Measurements from ENCODE around the gene ADARB2.

The ADARB2 gene

DNA sequence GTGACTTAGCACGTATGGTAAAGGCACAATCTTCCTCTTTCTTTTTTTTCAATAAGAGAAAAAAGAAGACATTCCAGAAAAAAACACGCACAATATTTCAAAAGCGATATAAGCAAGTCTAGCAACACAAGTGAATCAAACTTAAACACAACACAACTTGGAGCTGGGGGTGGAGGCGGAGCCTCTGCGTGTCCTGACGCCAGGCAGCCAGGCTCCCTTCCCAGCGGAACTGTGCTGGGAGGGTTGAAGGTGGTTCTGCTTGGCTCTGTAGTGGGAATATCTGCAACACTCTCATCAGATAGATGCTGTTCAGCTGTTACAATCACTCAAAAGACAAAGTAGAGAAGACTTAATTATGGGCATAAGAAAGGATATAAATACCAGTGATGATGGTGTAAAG lies 469.8 kb downstream of the ADARB2 start:
- POLR2A ChIA-PET = no interaction called here
- CTCF ChIA-PET = interaction anchor here (0.9 kb wide), 1 partner anchor 23 kb away, joined by 5 read pairs; no protein-coding TSS in a partner anchor
- TF ChIP-seq HDGF (IDR thresholded peaks at IDR 0.05; ENCODE audit: borderline replicate concordance) (no peak), LEF1 (IDR thresholded peaks at IDR 0.05; ENCODE audit: borderline replicate concordance) (no peak), L3MBTL2 (conservative IDR thresholded peaks at IDR 0.05) (no peak), FOXA1 (IDR thresholded peaks at IDR 0.05) (no peak), SUZ12 (IDR thresholded peaks at IDR 0.05) (no peak)
- no peak for DNase-seq (ENCODE audit: extremely low spot score)

DNA sequence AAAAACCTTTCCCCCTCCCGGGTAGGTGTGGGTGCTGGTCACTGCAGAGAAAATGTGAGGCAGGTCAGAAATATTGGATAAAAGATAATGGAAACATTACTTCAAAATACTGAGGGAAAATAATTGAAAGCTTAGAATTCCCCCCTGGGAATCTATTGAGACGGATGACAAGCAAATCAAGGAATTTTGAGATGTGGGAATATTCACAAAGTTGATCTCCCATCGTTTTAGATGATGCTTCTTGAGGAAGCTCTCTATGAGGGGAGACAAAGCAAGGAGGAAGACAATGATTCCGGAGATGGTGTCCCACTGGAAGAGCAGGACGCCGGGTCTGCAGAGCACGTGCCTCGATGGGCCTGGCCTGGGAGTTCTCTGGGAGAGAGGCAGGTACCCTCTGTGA lies 470.2 kb downstream of the ADARB2 start:
- POLR2A ChIA-PET = interaction anchor here (0.5 kb wide), 1 partner anchor 15 kb away, joined by 3 read pairs; no protein-coding TSS in a partner anchor
- no peak for TF ChIP-seq CTBP1 (IDR thresholded peaks at IDR 0.05; ENCODE audit: borderline replicate concordance)
- TF ChIP-seq FOXK2 (IDR thresholded peaks at IDR 0.05) = no peak
- TF ChIP-seq HDGF (IDR thresholded peaks at IDR 0.05; ENCODE audit: borderline replicate concordance) = no peak
- TF ChIP-seq ARNT (IDR thresholded peaks at IDR 0.05) = no peak
- TF ChIP-seq L3MBTL2 (conservative IDR thresholded peaks at IDR 0.05) = no peak
- TF ChIP-seq SUZ12 (IDR thresholded peaks at IDR 0.05) = no peak
- no peak for TF ChIP-seq ELF4 (IDR thresholded peaks at IDR 0.05)
- TF ChIP-seq LEF1 (IDR thresholded peaks at IDR 0.05; ENCODE audit: borderline replicate concordance) = no peak
- no peak for TF ChIP-seq FOXA1 (IDR thresholded peaks at IDR 0.05)
- no peak for TF ChIP-seq NFRKB (IDR thresholded peaks at IDR 0.05)
- TF ChIP-seq, protein P1, sequence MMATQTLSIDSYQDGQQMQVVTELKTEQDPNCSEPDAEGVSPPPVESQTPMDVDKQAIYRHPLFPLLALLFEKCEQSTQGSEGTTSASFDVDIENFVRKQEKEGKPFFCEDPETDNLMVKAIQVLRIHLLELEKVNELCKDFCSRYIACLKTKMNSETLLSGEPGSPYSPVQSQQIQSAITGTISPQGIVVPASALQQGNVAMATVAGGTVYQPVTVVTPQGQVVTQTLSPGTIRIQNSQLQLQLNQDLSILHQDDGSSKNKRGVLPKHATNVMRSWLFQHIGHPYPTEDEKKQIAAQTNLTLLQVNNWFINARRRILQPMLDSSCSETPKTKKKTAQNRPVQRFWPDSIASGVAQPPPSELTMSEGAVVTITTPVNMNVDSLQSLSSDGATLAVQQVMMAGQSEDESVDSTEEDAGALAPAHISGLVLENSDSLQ (IDR thresholded peaks at IDR 0.05) = no peak
- no peak for TF ChIP-seq SP1 (IDR thresholded peaks at IDR 0.05)
- no peak for TF ChIP-seq FOXM1 (IDR thresholded peaks at IDR 0.05; ENCODE audit: borderline replicate concordance)
- TF ChIP-seq TARDBP (IDR thresholded peaks at IDR 0.05) = no peak
- TF ChIP-seq ZNF384 (IDR thresholded peaks at IDR 0.05) = no peak

GRCh38 chr10:1266033-1266802 lies 471.1 kb downstream of the ADARB2 start:
- ChIA-PET POLR2A (interaction anchor here (0.5 kb wide), 1 partner anchor 14 kb away, joined by 3 read pairs; no protein-coding TSS in a partner anchor), CTCF (interaction anchor here (0.9 kb wide), 1 partner anchor 22 kb away, joined by 5 read pairs; no protein-coding TSS in a partner anchor)
- TF ChIP-seq CTBP1 (IDR thresholded peaks at IDR 0.05; ENCODE audit: borderline replicate concordance) (no peak), HDGF (IDR thresholded peaks at IDR 0.05; ENCODE audit: borderline replicate concordance) (no peak), FOXM1 (IDR thresholded peaks at IDR 0.05; ENCODE audit: borderline replicate concordance) (no peak), ARNT (IDR thresholded peaks at IDR 0.05) (no peak), BHLHE40 (IDR thresholded peaks at IDR 0.05; ENCODE audit: borderline replicate concordance) (no peak), NFRKB (IDR thresholded peaks at IDR 0.05) (no peak)

More for the DNA sequence above, 470.2 kb downstream of the ADARB2 start:
- CTCF ChIA-PET = interaction anchor here (0.9 kb wide), 1 partner anchor 23 kb away, joined by 5 read pairs; no protein-coding TSS in a partner anchor
- DNase-seq (ENCODE audit: extremely low spot score) = no peak

DNA sequence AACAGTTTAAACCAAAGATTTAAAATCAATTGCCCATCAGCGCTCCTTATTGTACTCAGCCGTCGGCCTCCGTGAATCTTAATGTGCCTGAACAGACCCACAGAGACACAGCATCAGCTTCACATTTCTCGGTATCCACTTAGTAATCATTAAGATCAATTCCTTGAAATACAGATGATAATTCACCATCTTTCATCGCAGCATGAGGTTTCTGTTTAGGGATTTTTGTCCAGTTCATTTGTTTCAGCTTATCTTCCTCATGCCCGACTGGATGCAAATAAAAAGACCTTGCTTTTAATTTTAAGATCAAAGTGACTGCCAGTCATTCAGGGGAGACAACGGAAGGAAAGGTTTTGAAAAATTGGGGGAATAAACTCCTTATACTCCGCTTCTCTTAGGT lies 473.3 kb downstream of the ADARB2 start:
- POLR2A ChIA-PET = no interaction called here
- CTCF ChIA-PET = interaction anchor here (0.6 kb wide), 1 partner anchor 118 kb away, joined by 4 read pairs; no protein-coding TSS in a partner anchor
- no peak for DNase-seq (ENCODE audit: extremely low spot score)
- TF ChIP-seq CTBP1 (IDR thresholded peaks at IDR 0.05; ENCODE audit: borderline replicate concordance) (no peak), L3MBTL2 (conservative IDR thresholded peaks at IDR 0.05) (no peak), BHLHE40 (IDR thresholded peaks at IDR 0.05; ENCODE audit: borderline replicate concordance) (no peak), TARDBP (IDR thresholded peaks at IDR 0.05) (no peak), FOXK2 (IDR thresholded peaks at IDR 0.05) (no peak), NFRKB (IDR thresholded peaks at IDR 0.05) (no peak)

More at GRCh38 chr10:1266033-1266802, 471.1 kb downstream of the ADARB2 start:
- DNase-seq (ENCODE audit: extremely low spot score) = no peak

DNA sequence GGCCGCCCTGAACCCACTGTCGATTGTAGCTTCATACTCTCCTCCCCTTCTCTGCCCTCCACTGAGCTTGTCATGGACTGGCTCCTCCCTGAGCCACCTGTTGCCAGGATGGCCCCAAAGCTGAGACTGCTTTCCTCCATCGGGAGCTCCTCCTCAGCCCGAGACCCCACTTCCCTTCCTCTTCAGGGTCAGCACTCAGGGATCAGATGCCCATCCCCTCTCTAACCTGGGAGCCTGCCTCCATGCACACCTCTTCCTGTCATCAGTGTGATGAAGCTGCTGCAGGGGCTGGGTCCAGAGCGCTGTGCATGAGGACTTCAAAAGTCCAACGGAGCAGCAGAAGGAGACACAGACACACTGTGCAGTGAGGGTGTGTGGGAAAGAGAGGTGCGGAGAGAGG lies 480.1 kb downstream of the ADARB2 start:
- no peak for TF ChIP-seq LEF1 (IDR thresholded peaks at IDR 0.05; ENCODE audit: borderline replicate concordance)
- TF ChIP-seq TARDBP (IDR thresholded peaks at IDR 0.05) = no peak
- no peak for TF ChIP-seq HDGF (IDR thresholded peaks at IDR 0.05; ENCODE audit: borderline replicate concordance)
- TF ChIP-seq, protein P1 (IDR thresholded peaks at IDR 0.05) = no peak
- no peak for TF ChIP-seq FOXA1 (IDR thresholded peaks at IDR 0.05)
- TF ChIP-seq NFRKB (IDR thresholded peaks at IDR 0.05) = no peak
- TF ChIP-seq SUZ12 (IDR thresholded peaks at IDR 0.05) = no peak
- no peak for DNase-seq (ENCODE audit: extremely low spot score)
- POLR2A ChIA-PET = no interaction called here
- CTCF ChIA-PET = no interaction called here

DNA sequence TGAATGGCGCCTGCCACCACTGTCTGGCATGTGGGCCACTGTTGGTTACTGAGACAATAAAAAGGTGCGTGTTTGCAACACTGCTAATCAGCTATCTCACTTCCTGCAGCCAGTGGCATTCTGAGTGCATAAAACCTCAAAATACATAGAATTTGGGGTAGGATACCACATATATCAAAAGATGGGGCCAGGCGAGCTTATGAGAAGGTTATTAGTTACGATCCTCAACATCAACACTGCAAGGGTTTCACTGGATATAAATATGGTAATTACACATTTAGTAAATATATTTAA lies 480.9 kb downstream of the ADARB2 start:
- DNase-seq (ENCODE audit: extremely low spot score) = no peak
- no peak for TF ChIP-seq L3MBTL2 (conservative IDR thresholded peaks at IDR 0.05)
- TF ChIP-seq, protein P1 (IDR thresholded peaks at IDR 0.05) = no peak
- ChIA-PET POLR2A (no interaction called here), CTCF (no interaction called here)

All from HEK293T (cell line).